HepG2 (cell line): ENCODE data around the gene TMUB1. TPM values are rescaled to one million over a fixed set of nuclear protein-coding genes. Genes with fewer than 3 reads are reported as not detected.

Experiments used
- AHR ChIP-seq: IDR thresholded peaks from 2 replicates; pipeline ENCODE4 v1.6.1; 2018; ENCODE audit warnings: missing genetic modification reagents, missing compliant biosample characterization
- AKAP8 ChIP-seq: sonication (generic); formaldehyde crosslinking; IDR thresholded peaks from 2 replicates; pipeline ENCODE4 v1.5.1; 2020; ENCODE audit warnings: mild to moderate bottlenecking, missing genetic modification reagents
- BORCS8-MEF2B ChIP-seq: sonication (generic); formaldehyde crosslinking; IDR thresholded peaks from 2 replicates; pipeline ENCODE4 v1.8.0; 2022; ENCODE audit warnings: mild to moderate bottlenecking, missing genetic modification reagents
- FOXA3 ChIP-seq: IDR thresholded peaks from 2 replicates; pipeline ENCODE4 v1.6.1; 2016; ENCODE audit warnings: missing genetic modification reagents, missing compliant biosample characterization
- MYC ChIP-seq: sonication (generic); formaldehyde crosslinking; IDR thresholded peaks from 2 replicates; pipeline ENCODE4 v1.9.0; 2021; ENCODE audit warnings: missing genetic modification reagents, borderline replicate concordance
- NRL ChIP-seq: sonication (generic); formaldehyde crosslinking; IDR thresholded peaks from 2 replicates; pipeline ENCODE4 v1.5.0; 2020; ENCODE audit warnings: missing genetic modification reagents, mild to moderate bottlenecking, moderate library complexity, borderline replicate concordance
- RBFOX2 ChIP-seq: fragments of 200-400 bp; formaldehyde crosslinking; IDR thresholded peaks from 2 replicates; pipeline ENCODE4 v1.6.1; 2017; ENCODE audit warnings: low read depth, mild to moderate bottlenecking, low read length
- ZNF10 ChIP-seq: sonication (generic); formaldehyde crosslinking; IDR thresholded peaks from 2 replicates; pipeline ENCODE4 v1.4.0; 2020; ENCODE audit warnings: mild to moderate bottlenecking, low read depth, missing genetic modification reagents, borderline replicate concordance
- ZNF24 ChIP-seq: fragments of 450-650 bp; IDR thresholded peaks from 2 replicates; pipeline ENCODE4 v1.6.1; 2017; ENCODE audit warnings: antibody characterized with exemption, mild to moderate bottlenecking
- ZNF33B ChIP-seq: sonication (generic); formaldehyde crosslinking; IDR thresholded peaks from 2 replicates; pipeline ENCODE4 v1.5.1; 2020; ENCODE audit warnings: mild to moderate bottlenecking, missing genetic modification reagents
- ZNF776 ChIP-seq: sonication (generic); formaldehyde crosslinking; IDR thresholded peaks from 2 replicates; pipeline ENCODE4 v1.4.0; 2020; ENCODE audit warnings: mild to moderate bottlenecking, missing genetic modification reagents
- ZNF777 ChIP-seq: sonication (generic); formaldehyde crosslinking; IDR thresholded peaks from 2 replicates; pipeline ENCODE4 v1.4.0; 2020; ENCODE audit warnings: missing genetic modification reagents
- polyA plus RNA-seq, 8 experiments: library from polyadenylated mRNA; depleted of rRNA in 3 of 8; stranded (reverse) in 7 of 8; unstranded in 1 of 8; fragments of >200 nt; fragmentation: Illumina TruSeq in 4 of 8; extraction: Trizol in 4 of 8; gene quantifications; 2 replicates each; pipeline versions ENCODE4 v1.2.1 to v1.2.3, GENCODE V29; 2011 to 2016; ENCODE audit warnings: low read depth in 4 of 8, missing spikeins in 1 of 8, mixed read lengths in 1 of 8; ENCODE audit not compliant: insufficient read depth in 1 of 8
- total RNA-seq, 5 experiments: library from RNA; depleted of rRNA; stranded (reverse); fragments of >200 nt; fragmentation: Illumina TruSeq; extraction: Trizol; gene quantifications; 2 replicates each; pipeline ENCODE4 v1.2.3, GENCODE V29; 2016; ENCODE audit warnings: low read depth in 1 of 5
- TF ChIP-seq, protein P1 (sequence below): sonication (generic); formaldehyde crosslinking; IDR thresholded peaks from 2 replicates; pipeline ENCODE4 v1.4.0; 2020; ENCODE audit warnings: missing genetic modification reagents
- TF ChIP-seq, protein P2 (sequence below): sonication (generic); formaldehyde crosslinking; IDR thresholded peaks from 2 replicates; pipeline ENCODE4 v1.4.0; 2020; ENCODE audit warnings: missing genetic modification reagents
- TF ChIP-seq, protein P3 (sequence below): sonication (generic); formaldehyde crosslinking; IDR thresholded peaks from 2 replicates; pipeline ENCODE4 v1.5.0; 2020; ENCODE audit warnings: mild to moderate bottlenecking, missing genetic modification reagents
- TF ChIP-seq, protein P4 (sequence below): sonication (generic); formaldehyde crosslinking; IDR thresholded peaks from 2 replicates; pipeline ENCODE4 v1.4.0; 2020; ENCODE audit warnings: missing genetic modification reagents
- TF ChIP-seq, protein P5 (sequence below): sonication (generic); formaldehyde crosslinking; IDR thresholded peaks from 2 replicates; pipeline ENCODE4 v1.5.0; 2020; ENCODE audit warnings: mild to moderate bottlenecking, missing genetic modification reagents

Gene TMUB1
- total and polyA plus RNA-seq, 2 of the 13 experiments (the other 11 are each of a cell fraction or from before 2014, with no cell fraction given): 44.8 to 51.6 TPM

DNA sequence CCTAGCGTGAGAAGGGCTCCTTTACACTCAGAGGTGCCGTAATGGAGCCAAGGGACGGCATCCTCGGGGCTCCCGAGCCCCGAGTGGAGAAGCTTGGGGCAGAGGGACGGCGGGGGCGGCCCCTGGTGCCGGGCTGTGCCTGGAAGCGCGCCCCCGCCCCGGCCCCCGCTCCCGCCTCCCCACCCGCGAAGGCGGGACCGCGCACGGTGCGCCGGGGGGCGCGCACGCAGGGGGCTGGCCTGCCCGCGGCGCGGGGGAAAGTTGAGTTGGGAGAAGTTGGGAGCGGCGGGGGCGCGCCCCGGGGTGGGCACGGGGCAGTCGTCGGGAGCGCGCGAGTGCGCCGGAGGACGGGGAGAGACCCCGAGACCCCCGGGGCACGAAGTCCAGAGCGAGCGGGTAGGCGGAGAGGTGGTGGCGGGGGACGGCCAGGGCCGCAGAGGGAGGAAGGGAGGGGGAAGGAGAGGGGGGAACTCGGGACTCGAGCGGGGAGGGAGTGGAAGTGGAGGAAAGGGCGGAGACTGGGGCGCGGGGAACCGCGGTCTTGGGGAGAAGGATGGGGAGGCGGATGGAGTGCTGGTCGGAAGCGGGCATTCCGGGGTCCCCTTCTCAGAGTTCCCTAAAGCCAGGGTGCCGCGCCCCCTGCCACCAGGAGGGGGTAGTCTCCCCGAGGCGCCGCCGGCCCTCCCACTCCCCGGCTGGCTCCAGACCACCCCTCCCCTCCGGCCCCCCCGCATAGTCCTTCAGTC, 23.8 kb downstream of the TMUB1 start, which contains the start of gene SLC4A2 (continued):
- TF ChIP-seq, protein P1, sequence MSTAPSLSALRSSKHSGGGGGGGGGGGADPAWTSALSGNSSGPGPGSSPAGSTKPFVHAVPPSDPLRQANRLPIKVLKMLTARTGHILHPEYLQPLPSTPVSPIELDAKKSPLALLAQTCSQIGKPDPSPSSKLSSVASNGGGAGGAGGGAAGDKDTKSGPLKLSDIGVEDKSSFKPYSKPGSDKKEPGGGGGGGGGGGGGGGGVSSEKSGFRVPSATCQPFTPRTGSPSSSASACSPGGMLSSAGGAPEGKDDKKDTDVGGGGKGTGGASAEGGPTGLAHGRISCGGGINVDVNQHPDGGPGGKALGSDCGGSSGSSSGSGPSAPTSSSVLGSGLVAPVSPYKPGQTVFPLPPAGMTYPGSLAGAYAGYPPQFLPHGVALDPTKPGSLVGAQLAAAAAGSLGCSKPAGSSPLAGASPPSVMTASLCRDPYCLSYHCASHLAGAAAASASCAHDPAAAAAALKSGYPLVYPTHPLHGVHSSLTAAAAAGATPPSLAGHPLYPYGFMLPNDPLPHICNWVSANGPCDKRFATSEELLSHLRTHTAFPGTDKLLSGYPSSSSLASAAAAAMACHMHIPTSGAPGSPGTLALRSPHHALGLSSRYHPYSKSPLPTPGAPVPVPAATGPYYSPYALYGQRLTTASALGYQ (CRISPR knock-in tag): no peak
- TF ChIP-seq BORCS8-MEF2B (CRISPR knock-in tag) (0 out of 2 replicates have a peak, but pooled peaks have one; percentile 18), AKAP8 (CRISPR knock-in tag) (peak; percentile 45; the same call in 1 of the 2 replicates), ZNF33B (CRISPR knock-in tag) (no peak), ZNF776 (CRISPR knock-in tag) (peak; percentile 17; the same call in 1 of the 2 replicates), ZNF777 (no peak), RBFOX2 (peak; percentile 65), NRL (CRISPR knock-in tag) (0 out of 2 replicates have a peak, but pooled peaks have one; percentile 10), MYC (CRISPR knock-in tag) (peak; percentile 8; the same call in 1 of the 2 replicates), AHR (CRISPR knock-in tag) (no peak), FOXA3 (CRISPR knock-in tag) (no peak), ZNF10 (CRISPR knock-in tag) (no peak), ZNF24 (no peak)
- TF ChIP-seq, protein P2, sequence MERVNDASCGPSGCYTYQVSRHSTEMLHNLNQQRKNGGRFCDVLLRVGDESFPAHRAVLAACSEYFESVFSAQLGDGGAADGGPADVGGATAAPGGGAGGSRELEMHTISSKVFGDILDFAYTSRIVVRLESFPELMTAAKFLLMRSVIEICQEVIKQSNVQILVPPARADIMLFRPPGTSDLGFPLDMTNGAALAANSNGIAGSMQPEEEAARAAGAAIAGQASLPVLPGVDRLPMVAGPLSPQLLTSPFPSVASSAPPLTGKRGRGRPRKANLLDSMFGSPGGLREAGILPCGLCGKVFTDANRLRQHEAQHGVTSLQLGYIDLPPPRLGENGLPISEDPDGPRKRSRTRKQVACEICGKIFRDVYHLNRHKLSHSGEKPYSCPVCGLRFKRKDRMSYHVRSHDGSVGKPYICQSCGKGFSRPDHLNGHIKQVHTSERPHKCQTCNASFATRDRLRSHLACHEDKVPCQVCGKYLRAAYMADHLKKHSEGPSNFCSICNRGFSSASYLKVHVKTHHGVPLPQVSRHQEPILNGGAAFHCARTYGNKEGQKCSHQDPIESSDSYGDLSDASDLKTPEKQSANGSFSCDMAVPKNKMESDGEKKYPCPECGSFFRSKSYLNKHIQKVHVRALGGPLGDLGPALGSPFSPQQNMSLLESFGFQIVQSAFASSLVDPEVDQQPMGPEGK (CRISPR knock-in tag): peak; percentile 81
- TF ChIP-seq, protein P3, sequence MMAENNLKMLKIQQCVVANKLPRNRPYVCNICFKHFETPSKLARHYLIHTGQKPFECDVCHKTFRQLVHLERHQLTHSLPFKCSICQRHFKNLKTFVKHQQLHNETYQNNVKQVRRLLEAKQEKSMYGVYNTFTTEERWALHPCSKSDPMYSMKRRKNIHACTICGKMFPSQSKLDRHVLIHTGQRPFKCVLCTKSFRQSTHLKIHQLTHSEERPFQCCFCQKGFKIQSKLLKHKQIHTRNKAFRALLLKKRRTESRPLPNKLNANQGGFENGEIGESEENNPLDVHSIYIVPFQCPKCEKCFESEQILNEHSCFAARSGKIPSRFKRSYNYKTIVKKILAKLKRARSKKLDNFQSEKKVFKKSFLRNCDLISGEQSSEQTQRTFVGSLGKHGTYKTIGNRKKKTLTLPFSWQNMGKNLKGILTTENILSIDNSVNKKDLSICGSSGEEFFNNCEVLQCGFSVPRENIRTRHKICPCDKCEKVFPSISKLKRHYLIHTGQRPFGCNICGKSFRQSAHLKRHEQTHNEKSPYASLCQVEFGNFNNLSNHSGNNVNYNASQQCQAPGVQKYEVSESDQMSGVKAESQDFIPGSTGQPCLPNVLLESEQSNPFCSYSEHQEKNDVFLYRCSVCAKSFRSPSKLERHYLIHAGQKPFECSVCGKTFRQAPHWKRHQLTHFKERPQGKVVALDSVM: 0 out of 2 replicates have a peak, but pooled peaks have one; percentile 3
- TF ChIP-seq, protein P4, sequence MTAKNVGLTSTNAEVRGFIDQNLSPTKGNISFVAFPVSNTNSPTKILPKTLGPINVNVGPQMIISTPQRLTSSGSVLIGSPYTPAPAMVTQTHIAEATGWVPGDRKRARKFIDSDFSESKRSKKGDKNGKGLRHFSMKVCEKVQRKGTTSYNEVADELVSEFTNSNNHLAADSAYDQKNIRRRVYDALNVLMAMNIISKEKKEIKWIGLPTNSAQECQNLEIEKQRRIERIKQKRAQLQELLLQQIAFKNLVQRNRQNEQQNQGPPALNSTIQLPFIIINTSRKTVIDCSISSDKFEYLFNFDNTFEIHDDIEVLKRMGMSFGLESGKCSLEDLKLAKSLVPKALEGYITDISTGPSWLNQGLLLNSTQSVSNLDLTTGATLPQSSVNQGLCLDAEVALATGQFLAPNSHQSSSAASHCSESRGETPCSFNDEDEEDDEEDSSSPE (CRISPR knock-in tag): peak; percentile 24; the same call in 1 of the 2 replicates
- TF ChIP-seq, protein P5, sequence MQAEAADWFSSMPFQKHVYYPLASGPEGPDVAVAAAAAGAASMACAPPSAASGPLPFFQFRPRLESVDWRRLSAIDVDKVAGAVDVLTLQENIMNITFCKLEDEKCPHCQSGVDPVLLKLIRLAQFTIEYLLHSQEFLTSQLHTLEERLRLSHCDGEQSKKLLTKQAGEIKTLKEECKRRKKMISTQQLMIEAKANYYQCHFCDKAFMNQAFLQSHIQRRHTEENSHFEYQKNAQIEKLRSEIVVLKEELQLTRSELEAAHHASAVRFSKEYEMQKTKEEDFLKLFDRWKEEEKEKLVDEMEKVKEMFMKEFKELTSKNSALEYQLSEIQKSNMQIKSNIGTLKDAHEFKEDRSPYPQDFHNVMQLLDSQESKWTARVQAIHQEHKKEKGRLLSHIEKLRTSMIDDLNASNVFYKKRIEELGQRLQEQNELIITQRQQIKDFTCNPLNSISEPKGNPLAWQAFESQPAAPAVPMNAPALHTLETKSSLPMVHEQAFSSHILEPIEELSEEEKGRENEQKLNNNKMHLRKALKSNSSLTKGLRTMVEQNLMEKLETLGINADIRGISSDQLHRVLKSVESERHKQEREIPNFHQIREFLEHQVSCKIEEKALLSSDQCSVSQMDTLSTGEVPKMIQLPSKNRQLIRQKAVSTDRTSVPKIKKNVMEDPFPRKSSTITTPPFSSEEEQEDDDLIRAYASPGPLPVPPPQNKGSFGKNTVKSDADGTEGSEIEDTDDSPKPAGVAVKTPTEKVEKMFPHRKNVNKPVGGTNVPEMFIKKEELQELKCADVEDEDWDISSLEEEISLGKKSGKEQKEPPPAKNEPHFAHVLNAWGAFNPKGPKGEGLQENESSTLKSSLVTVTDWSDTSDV (CRISPR knock-in tag): no peak
- TF ChIP-seq, all 625 proteins: peak for 59
